ENCODE results near the gene MTA1.

DNA sequence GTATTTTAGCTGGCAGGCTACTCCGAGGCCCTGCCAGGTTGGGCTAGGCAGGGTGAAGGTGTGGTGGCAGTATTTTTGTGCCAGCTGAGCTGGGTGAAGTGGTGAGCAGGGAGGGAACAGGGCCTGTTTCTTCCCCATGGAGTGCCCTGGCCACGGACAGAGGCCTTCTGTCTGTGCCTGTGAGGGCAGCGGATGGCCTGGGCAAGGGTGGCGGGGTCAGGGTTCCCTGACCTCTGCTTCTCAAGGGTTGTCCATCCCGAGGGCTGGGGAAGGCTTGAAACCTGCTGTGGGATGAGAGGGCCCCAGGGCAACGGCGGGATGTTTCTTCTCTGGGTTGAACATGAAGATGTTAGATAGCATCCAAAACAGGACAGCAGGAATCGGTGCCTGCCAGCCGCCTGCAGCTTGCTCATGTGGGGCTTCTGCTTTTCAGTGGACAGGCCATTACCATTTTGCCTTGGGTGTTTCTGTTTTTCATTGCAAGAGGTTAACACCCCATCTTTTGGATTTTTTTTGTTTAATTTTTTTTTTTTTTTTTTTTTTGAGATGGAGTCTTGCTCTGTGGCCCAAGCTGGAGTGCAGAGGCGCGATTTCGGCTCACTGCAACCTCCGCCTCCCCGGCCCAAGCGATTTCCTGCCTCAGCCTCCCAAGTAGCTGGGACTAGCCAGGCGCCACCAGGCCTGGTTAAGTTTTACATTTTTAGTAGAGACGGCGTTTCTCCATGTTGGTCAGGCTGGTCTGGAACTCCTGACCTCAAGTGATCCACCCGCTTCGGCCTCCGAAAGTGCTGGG, 3.3 kb downstream of the MTA1 start:
- TF ChIP-seq CTCF (conservative IDR thresholded peaks at IDR 0.05; ENCODE audit: low read length) (no peak), EZH2phosphoT487 (IDR thresholded peaks at IDR 0.05; ENCODE audit: borderline replicate concordance, low read depth, low read length) (no peak)

Measured in OCI-LY7 (cell line).